SK-N-SH (cell line): ENCODE data around the gene GNA15.

Experiments
- CTCF ChIP-seq: fragments of 200-600 bp; sonication (generic); IDR thresholded peaks from 2 replicates; pipeline ENCODE4 v1.6.1; 2017; ENCODE audit warnings: antibody characterized with exemption, mild to moderate bottlenecking, moderate library complexity
- EP300 ChIP-seq, 2 experiments: IDR thresholded peaks; 2 replicates each; pipeline versions ENCODE4 v1.4.0 to v1.6.1; 2012; ENCODE audit warnings: borderline replicate concordance in 1 of 2, low read depth in 1 of 2, low read length in 1 of 2
- FOXJ3 ChIP-seq: sonication (generic); formaldehyde crosslinking; IDR thresholded peaks from 2 replicates; pipeline ENCODE4 v1.5.1; 2020; ENCODE audit warnings: mild to moderate bottlenecking, missing genetic modification reagents
- MXI1 ChIP-seq: IDR thresholded peaks from 2 replicates; pipeline ENCODE4 v1.6.1; 2012; ENCODE audit warnings: mild to moderate bottlenecking, low read depth, low read length, improper control_type of control experiment
- NRF1 ChIP-seq: IDR thresholded peaks from 2 replicates; pipeline ENCODE4 v1.6.1; 2012; ENCODE audit warnings: low read depth, mild to moderate bottlenecking, low read length
- POLR2AphosphoS5 ChIP-seq: IDR thresholded peaks from 2 replicates; pipeline ENCODE4 v1.6.1; 2012; ENCODE audit warnings: low read depth, low read length
- REST ChIP-seq: IDR thresholded peaks from 2 replicates; pipeline ENCODE4 v1.6.1; 2012; ENCODE audit warnings: mild to moderate bottlenecking, low read depth, low read length, moderate library complexity
- YY1 ChIP-seq: IDR thresholded peaks from 2 replicates; pipeline ENCODE4 v1.4.0; 2012; ENCODE audit warnings: low read depth, mild to moderate bottlenecking

GRCh38 chr19:3098515-3099346 lies 37.1 kb upstream of the GNA15 start:
- TF ChIP-seq CTCF (no peak), NRF1 (no peak), POLR2AphosphoS5 (no peak), MXI1 (no peak), YY1 (no peak), REST (no peak), EP300 (IDR thresholded peaks at IDR 0.05; ENCODE audit: borderline replicate concordance in 1 of 2, low read depth in 1 of 2, low read length in 1 of 2) (no peak), FOXJ3 (CRISPR knock-in tag) (no peak)
